Putamen (tissue), 1 donor: ENCODE measurements around the gene DCTN3.

ENCODE experiments used
- DNase-seq: peaks from one replicate; pipeline ENCODE4 v3.0.0-alpha.2; 2016; ENCODE audit warnings: low spot score

Gene DCTN3

GRCh38 chr9:34573599-34574325 is 46.5 kb downstream of the DCTN3 start:
- no peak for DNase-seq

DNA sequence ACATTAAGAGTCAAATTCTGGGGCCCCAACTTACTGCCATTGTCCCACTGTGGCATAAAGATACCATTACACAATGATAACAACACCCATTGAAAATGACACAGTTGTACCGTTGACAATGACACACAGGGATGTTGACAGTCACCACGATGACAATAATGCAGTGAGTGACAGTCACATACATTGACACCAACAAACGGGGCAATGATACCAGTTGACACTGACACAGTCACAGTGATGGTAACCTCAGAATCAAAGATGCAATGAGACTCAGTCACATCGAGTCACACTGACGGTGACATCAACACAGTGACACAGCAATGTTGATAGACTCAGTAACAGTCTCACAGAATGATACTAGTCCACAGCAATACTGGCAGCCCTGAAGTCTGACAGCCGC is 47.7 kb downstream of the DCTN3 start:
- DNase-seq, result no peak

DNA sequence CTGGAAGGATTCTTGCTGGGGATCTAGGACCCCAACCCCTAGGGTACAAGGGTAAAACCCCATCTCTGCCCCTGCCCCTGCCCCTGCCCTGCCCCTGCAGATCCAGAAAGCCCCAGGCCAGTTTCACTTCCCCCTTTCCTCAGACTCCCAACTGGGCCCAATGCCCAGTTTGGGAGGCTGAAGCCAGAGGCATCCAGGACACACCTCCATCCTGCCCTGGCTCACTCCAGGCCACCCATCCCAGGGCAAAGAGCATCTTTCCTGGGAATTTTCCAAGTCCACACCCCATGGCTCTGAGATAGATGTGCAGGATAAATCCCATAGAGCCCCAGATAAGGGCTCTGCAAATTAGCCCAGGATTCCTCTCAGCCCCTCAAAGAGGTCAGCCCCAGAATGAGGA is 48.2 kb downstream of the DCTN3 start:
- DNase-seq, result no peak

DNA sequence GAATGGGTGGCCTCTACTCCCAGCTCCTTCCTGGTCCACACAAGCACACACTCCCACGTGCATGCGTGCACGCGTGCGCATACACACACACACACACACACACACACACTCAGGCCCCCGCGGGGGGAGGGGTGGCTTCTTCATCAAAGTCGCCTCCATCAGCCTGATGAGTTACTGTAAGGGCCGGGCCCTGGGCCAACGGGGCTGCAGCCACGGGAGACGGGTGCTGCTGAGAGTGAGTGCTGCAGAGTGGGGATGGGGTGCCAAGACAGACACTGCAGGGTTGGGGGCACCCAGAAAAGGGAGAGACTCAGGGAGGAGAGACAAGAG is 48.8 kb downstream of the DCTN3 start:
- DNase-seq, result no peak

- no peak for DNase-seq
Measured at GRCh38 chr9:34570809-34571480, 49.4 kb downstream of the DCTN3 start.

DNA sequence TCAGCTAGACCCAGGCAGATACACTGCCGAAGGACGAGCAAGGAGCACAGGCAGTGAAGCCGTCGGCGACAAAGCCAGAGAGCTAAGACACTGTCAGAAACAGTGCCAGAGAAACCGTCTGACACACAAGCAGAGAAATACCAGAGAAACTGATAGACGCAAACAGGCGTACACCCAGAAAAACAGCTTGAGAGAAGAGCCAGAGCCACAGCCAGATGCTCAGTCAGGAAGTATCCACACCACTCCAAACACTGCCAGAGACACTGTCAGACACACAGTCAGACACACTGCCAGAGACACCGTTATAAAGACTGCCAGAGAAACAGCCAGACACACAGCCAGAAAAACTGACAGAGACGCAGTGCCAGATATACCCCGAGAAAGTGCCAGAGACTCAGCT is 49.9 kb downstream of the DCTN3 start:
- no peak for DNase-seq

- DNase-seq, result no peak
Measured at GRCh38 chr9:34568774-34569173, 51.5 kb downstream of the DCTN3 start.

DNA sequence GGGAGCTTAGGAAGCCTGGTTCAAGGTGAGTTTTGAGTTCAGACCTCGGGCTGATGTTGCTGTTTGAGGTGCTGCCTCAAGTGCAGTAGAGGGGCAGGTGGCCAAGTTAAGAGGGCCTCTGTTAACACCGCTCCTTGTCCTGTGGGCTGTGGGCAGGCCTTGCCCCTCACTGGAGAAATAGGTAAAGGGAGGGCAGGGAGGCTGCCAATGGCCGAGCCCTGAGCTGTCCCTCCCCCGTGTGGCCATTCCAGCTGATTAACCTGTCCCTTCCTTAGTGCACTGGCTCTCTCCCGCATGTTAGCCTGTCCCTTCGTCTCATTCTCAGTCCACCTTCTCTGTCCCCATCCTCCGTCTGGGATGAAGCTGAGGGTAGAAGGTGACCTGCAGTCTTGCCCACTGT is 52.2 kb downstream of the DCTN3 start:
- no peak for DNase-seq

DNA sequence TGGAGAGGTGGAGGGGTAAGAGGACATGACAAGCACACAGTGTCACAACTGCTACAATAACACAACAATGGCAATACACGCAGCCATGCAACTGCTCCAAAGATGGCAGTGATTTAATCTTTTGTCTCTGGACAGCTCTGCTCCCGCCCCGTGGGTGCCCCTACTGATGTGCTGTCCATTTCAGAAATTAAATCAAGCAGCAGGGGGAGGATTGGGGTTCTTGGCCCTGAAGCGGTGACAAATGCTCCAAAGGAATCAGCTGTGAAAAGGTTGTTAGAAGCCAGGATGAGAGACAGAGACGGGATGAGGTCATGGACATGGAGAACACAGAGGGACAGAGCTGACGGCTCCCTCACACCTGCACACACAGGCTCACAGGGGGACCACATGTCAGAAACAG is 53.3 kb downstream of the DCTN3 start:
- no peak for DNase-seq

DNA sequence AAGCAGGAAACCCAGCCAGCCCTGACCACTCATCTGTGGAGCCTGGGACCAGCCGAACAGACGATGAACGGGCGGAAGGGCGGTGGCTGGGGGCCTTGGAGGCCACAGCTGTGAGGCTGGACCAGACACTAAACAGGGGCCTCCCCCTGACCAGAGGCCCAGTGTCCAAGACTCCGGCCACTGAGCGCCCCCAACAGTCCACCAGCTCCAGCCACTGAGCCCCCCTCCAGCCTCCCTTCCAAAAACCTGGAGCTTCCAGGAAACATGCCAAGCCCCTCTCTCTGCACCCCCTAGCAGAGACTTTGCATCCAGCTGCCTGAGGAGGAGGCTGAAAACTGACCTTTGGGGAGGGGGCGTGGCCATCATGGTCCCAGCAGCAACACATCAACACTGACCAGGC is 54.0 kb downstream of the DCTN3 start:
- no peak for DNase-seq

DNA sequence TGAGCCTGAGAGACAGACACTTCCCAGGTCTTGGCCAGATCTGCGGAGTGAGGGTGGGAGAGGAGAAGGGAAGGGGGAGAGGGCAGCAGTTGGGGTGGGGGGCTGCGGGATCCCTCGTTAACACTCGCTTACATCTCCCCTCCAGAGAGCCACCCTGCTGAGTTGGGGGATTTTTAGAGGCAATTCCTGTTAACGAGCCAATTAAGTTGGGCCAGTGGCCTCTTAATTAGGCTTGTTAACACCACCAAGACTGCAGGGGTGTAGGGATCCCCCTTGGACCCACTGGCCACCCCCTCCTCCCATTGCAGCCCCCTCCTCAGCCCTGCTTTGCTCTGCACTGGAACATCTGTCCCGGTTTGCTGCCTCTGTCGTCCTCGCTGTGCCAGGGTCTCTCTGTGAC is 54.4 kb downstream of the DCTN3 start:
- no peak for DNase-seq

- no peak for DNase-seq
Measured at GRCh38 chr9:34564617-34565016, 55.7 kb downstream of the DCTN3 start.
